ENCODE results near the gene RSPH10B2. TPM values are rescaled to one million over a fixed set of nuclear protein-coding genes. Genes with fewer than 3 reads are reported as not detected.
"Not testable (repeated sequence)": the region's sequence is repeated elsewhere in the genome, so short reads cannot be mapped to it uniquely, and the experiment has no call there.

RSPH10B2 gene
- total and polyA plus RNA-seq, 9 of the 15 experiments (the other 6 are each of a cell fraction or from before 2014, with no cell fraction given): 0.04 to 0.11 (median 0.08) TPM; not detected in 5

- TF ChIP-seq ZNF277 (CRISPR knock-in tag; IDR thresholded peaks at IDR 0.05; ENCODE audit: borderline replicate concordance) (no peak), ATF4 (CRISPR knock-in tag; IDR thresholded peaks at IDR 0.05) (no peak)
These were observed 79.7 kb downstream of the RSPH10B2 start (continued) for GRCh38 chr7:6833636-6834035.

GRCh38 chr7:6835521-6835920 lies 81.6 kb downstream of the RSPH10B2 start:
- intact Hi-C loops (cut with micrococcal nuclease); H3K9ac ChIP-seq (ENCODE audit: insufficient read depth in 1 of 2, low read depth in 2 of 2, low read length in 2 of 2): not testable (repeated sequence)

GRCh38 chr7:6837081-6837480 lies 83.2 kb downstream of the RSPH10B2 start:
- ATAC-seq; H3K9me3 ChIP-seq (replicated peaks; ENCODE audit: control insufficient read depth, insufficient read depth, low read depth, low read length); BruUV-seq (replicated peaks); H2AFZ ChIP-seq (ENCODE audit: low read depth, low read length); H4K20me1 ChIP-seq (replicated peaks; ENCODE audit: control insufficient read depth, insufficient read depth, low read length); H3K4me1 ChIP-seq (replicated peaks in 1 of 2; ENCODE audit: control insufficient read depth in 2 of 2, insufficient read depth in 2 of 2, low read length in 2 of 2); H3K79me2 ChIP-seq (ENCODE audit: control insufficient read depth, insufficient read depth, low read length); H3K4me2 ChIP-seq (ENCODE audit: insufficient read depth, low read length); H3K9ac ChIP-seq (ENCODE audit: insufficient read depth in 1 of 2, low read depth in 2 of 2, low read length in 2 of 2); H3K36me3 ChIP-seq (ENCODE audit: control insufficient read depth, insufficient read depth, low read length); in situ Hi-C loops (cut with MboI); FAIRE-seq; POLR2A ChIA-PET; H3K4me3 ChIP-seq; intact Hi-C loops (cut with micrococcal nuclease); DNase-seq (ENCODE audit: extremely low read depth in 1 of 4, low spot score in 3 of 4); H3K27ac ChIP-seq (ENCODE audit: extremely low read depth, low read depth, low read length); CTCF ChIA-PET (ENCODE audit: low intra/inter-chr PET ratio); H3K9me1 ChIP-seq (ENCODE audit: control insufficient read depth, insufficient read depth, low read length): not testable (repeated sequence)
- peaks cover 9 to 30% of the 10 kb centered on the region in 2 experiments for H3K27me3 ChIP-seq (ENCODE audit: control insufficient read depth in 2 of 2, insufficient read depth in 2 of 2, low read length in 2 of 2)
- 3% methylated on average over 10 of the region's 10 CpGs for WGBS (ENCODE audit: insufficient coverage, low coverage, missing lambda C conversion rate)

More at GRCh38 chr7:6835521-6835920, 81.6 kb downstream of the RSPH10B2 start:
- CTCF ChIA-PET (ENCODE audit: low intra/inter-chr PET ratio); DNase-seq (ENCODE audit: extremely low read depth in 1 of 4, low spot score in 3 of 4); H3K9me1 ChIP-seq (ENCODE audit: control insufficient read depth, insufficient read depth, low read length); POLR2A ChIA-PET; H3K4me1 ChIP-seq (replicated peaks in 1 of 2; ENCODE audit: control insufficient read depth in 2 of 2, insufficient read depth in 2 of 2, low read length in 2 of 2); H4K20me1 ChIP-seq (replicated peaks; ENCODE audit: control insufficient read depth, insufficient read depth, low read length); H3K4me2 ChIP-seq (ENCODE audit: insufficient read depth, low read length); FAIRE-seq; H3K4me3 ChIP-seq; H2AFZ ChIP-seq (ENCODE audit: low read depth, low read length); H3K79me2 ChIP-seq (ENCODE audit: control insufficient read depth, insufficient read depth, low read length); H3K36me3 ChIP-seq (ENCODE audit: control insufficient read depth, insufficient read depth, low read length); in situ Hi-C loops (cut with MboI); BruUV-seq (replicated peaks); ATAC-seq; H3K27ac ChIP-seq (ENCODE audit: extremely low read depth, low read depth, low read length); H3K9me3 ChIP-seq (replicated peaks; ENCODE audit: control insufficient read depth, insufficient read depth, low read depth, low read length): not testable (repeated sequence)
- 3% methylated on average over 2 of the region's 3 CpGs for WGBS (ENCODE audit: insufficient coverage, low coverage, missing lambda C conversion rate)
- H3K27me3 ChIP-seq (ENCODE audit: control insufficient read depth in 2 of 2, insufficient read depth in 2 of 2, low read length in 2 of 2): peaks cover 9 to 42% of the 10 kb centered on the region in 2 experiments
